Measurements from ENCODE around the gene C2orf72. TPM values are rescaled to one million over a fixed set of nuclear protein-coding genes. Genes with fewer than 3 reads are reported as not detected.

Gene C2orf72
- total RNA-seq, 4 donors from 2014 or later: 0.19 TPM; not detected in 3

DNA sequence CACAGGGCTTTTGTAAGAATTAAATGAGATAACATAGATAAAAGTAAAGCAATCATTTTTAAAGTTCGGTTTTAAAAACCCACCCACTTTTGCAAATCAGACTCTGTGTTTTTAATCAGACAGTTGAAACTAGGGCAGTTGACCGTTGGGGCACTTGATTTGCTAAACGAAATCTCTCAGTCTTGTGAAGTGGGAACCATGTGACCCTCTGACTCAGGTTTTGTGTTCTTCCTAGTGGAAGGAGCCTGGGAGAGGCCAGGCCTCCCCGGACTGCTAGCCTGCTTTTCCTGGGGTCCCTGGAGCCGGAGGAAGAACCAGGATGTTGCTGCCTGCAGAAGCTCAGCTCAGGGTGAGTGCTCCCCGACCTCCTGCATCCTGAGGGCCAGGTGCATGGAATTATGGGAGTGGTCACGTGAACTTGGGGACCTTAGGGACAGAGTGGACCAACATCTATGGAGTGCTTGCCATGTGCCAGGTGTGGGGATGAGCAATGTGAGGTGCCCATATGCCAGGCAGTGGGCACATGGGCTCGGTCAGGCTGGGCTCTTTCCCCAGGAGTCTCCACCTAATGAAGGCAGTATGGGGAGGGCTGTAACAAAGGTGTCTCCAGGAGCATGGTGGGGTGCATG is 3.9 kb downstream of the C2orf72 start:
- DNase-seq (ENCODE audit: low spot score) (no peak), ATAC-seq (ENCODE audit: low FRiP score) (no peak)
- TF ChIP-seq, protein P1, sequence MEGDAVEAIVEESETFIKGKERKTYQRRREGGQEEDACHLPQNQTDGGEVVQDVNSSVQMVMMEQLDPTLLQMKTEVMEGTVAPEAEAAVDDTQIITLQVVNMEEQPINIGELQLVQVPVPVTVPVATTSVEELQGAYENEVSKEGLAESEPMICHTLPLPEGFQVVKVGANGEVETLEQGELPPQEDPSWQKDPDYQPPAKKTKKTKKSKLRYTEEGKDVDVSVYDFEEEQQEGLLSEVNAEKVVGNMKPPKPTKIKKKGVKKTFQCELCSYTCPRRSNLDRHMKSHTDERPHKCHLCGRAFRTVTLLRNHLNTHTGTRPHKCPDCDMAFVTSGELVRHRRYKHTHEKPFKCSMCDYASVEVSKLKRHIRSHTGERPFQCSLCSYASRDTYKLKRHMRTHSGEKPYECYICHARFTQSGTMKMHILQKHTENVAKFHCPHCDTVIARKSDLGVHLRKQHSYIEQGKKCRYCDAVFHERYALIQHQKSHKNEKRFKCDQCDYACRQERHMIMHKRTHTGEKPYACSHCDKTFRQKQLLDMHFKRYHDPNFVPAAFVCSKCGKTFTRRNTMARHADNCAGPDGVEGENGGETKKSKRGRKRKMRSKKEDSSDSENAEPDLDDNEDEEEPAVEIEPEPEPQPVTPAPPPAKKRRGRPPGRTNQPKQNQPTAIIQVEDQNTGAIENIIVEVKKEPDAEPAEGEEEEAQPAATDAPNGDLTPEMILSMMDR (IDR thresholded peaks at IDR 0.05): no peak

DNA sequence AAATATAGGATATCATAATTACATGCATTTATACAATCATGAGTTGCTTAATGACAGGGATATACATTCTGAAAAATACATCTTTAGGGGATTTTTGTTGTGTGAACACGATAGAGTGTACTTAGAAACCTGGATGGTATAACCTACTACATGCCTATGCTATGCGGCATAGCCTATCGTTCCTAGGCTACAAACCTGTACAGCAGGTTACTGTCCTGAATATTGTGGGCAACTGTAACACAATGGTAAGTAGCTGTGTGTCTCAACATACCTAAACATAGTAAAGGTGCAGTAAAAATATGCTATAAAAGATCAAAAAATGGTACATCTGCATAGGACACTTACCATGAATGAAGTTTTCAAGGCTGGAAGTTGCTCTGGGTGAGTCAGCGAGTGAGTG is 6.5 kb downstream of the C2orf72 start:
- ATAC-seq (ENCODE audit: low FRiP score) (no peak), DNase-seq (ENCODE audit: low spot score) (no peak)
- TF ChIP-seq, protein P1 (IDR thresholded peaks at IDR 0.05): no peak

DNA sequence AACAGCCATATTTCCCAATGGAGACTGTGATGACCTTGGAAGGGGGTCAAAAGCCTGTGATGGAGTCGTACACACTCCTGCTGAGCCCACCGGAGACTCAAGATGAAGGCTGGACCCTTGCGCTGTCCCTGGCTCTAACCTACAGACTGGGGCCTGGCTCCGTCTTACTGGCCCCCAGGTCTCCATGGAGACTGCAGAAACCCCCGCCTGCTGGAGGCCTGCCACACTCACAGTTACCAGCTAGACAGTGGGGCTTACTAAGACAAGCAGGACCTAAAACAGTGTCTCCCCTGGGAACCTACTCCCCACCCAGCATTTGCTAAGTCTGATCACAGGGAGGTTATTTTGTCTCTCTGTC is 9.6 kb downstream of the C2orf72 start:
- TF ChIP-seq, protein P1 (IDR thresholded peaks at IDR 0.05): no peak
- ATAC-seq (ENCODE audit: low FRiP score): no peak
- DNase-seq (ENCODE audit: low spot score): no peak

- ATAC-seq (ENCODE audit: low FRiP score) (no peak), DNase-seq (ENCODE audit: low spot score) (no peak)
- TF ChIP-seq, protein P1 (IDR thresholded peaks at IDR 0.05): no peak
These were observed 10.1 kb downstream of the C2orf72 start for GRCh38 chr2:231047274-231047922.

DNA sequence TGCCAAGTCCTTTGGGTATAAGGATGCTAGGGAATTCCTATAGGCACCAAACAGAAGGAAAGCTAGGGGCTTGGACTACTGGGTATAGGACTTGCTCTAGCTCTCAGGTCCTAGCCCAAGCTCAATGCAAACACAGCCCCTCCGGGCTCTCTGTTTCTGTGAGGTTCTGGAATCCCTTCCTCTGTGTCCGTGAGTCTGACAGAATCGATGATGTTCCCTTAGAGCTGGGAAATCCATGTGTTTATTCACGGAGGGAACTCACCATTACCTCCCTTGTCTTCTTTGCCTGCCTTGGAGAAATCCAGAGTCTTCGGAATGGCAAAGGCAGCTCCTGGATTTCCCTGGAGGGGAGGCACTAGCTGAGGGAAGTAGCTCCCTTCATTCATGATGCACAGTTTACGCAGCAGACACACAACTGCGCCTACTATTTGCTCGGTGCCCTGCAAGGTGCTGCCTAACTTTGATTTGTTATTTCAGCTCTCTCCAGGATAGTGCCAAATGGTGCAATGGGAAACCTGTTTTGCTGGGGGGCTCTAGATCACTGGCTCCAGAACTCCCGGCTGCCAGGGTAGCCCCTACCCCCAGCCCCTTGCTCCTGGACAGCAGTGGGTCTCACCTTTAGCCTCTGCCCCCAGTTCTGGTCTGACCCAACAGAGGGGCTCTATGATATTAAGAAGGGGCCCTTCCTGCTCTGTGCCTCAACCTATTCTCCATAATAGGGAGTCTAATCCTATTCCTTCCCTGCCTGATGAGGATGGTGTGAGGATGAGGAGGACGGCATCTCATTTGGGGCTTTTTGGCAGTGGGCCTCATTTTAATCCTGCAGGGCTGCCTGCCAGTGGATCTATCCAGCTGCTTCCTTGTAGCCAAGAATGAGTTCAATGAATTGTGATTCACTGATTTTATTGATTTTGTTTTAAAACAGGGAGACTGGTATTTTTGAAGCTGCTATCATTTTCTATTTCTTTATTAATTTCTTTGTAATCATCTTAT is 10.9 kb downstream of the C2orf72 start:
- no peak for ATAC-seq (ENCODE audit: low FRiP score)
- no peak for DNase-seq (ENCODE audit: low spot score)
- TF ChIP-seq, protein P1 (IDR thresholded peaks at IDR 0.05): no peak

- DNase-seq (ENCODE audit: low spot score): no peak
- TF ChIP-seq, protein P1 (IDR thresholded peaks at IDR 0.05): no peak
- ATAC-seq (ENCODE audit: low FRiP score): no peak
These were observed 12.1 kb downstream of the C2orf72 start for GRCh38 chr2:231049286-231050017.

Measured in omental fat pad (tissue), 4 donors.